ENCODE data around the gene FAM120B.

Gene FAM120B

GRCh38 chr6:170307080-170307545 is 555 bp downstream of the FAM120B start:
- TF ChIP-seq CTCF (IDR thresholded peaks at IDR 0.05) = no peak
- Histone ChIP-seq H3K27ac (peak overlapping the region; percentile 88 to 94), H3K4me3 (peak overlapping the region; percentile 99)
- DNase-seq (ENCODE audit: low spot score) = no peak

GRCh38 chr6:170308761-170309160 is 2.2 kb downstream of the FAM120B start:
- TF ChIP-seq CTCF (IDR thresholded peaks at IDR 0.05) = no peak
- no peak overlapping the region for H3K27ac ChIP-seq
- no peak for DNase-seq (ENCODE audit: low spot score)

GRCh38 chr6:170311696-170312095 is 5.1 kb downstream of the FAM120B start:
- H3K4me3 ChIP-seq = no peak overlapping the region
- no peak for TF ChIP-seq CTCF (IDR thresholded peaks at IDR 0.05)
- DNase-seq (ENCODE audit: low spot score) = no peak
- H3K27ac ChIP-seq = no peak overlapping the region

More at GRCh38 chr6:170308761-170309160, 2.2 kb downstream of the FAM120B start:
- H3K4me3 ChIP-seq = no peak overlapping the region

- DNase-seq (ENCODE audit: low spot score) = no peak
- H3K27ac ChIP-seq = no peak overlapping the region
- no peak overlapping the region for H3K4me3 ChIP-seq
- no peak for TF ChIP-seq CTCF (IDR thresholded peaks at IDR 0.05)
Measured at GRCh38 chr6:170312876-170313275, 6.3 kb downstream of the FAM120B start.

- Histone ChIP-seq H3K4me3 (no peak overlapping the region), H3K27ac (no peak overlapping the region)
- TF ChIP-seq CTCF (IDR thresholded peaks at IDR 0.05) = no peak
- DNase-seq (ENCODE audit: low spot score) = no peak
Measured at GRCh38 chr6:170313716-170314295, 7.2 kb downstream of the FAM120B start.

GRCh38 chr6:170314983-170315382 is 8.4 kb downstream of the FAM120B start:
- TF ChIP-seq CTCF (IDR thresholded peaks at IDR 0.05) = no peak
- H3K27ac ChIP-seq = no peak overlapping the region
- no peak for DNase-seq (ENCODE audit: low spot score)
- no peak overlapping the region for H3K4me3 ChIP-seq

GRCh38 chr6:170316071-170316470 is 9.5 kb downstream of the FAM120B start:
- H3K4me3 ChIP-seq = no peak overlapping the region
- no peak for TF ChIP-seq CTCF (IDR thresholded peaks at IDR 0.05)
- no peak overlapping the region for H3K27ac ChIP-seq
- no peak for DNase-seq (ENCODE audit: low spot score)
